ENCODE data around the gene STK24.
"Not testable (repeated sequence)": the region's sequence is repeated elsewhere in the genome, so short reads cannot be mapped to it uniquely, and the experiment has no call there.

Gene STK24

DNA sequence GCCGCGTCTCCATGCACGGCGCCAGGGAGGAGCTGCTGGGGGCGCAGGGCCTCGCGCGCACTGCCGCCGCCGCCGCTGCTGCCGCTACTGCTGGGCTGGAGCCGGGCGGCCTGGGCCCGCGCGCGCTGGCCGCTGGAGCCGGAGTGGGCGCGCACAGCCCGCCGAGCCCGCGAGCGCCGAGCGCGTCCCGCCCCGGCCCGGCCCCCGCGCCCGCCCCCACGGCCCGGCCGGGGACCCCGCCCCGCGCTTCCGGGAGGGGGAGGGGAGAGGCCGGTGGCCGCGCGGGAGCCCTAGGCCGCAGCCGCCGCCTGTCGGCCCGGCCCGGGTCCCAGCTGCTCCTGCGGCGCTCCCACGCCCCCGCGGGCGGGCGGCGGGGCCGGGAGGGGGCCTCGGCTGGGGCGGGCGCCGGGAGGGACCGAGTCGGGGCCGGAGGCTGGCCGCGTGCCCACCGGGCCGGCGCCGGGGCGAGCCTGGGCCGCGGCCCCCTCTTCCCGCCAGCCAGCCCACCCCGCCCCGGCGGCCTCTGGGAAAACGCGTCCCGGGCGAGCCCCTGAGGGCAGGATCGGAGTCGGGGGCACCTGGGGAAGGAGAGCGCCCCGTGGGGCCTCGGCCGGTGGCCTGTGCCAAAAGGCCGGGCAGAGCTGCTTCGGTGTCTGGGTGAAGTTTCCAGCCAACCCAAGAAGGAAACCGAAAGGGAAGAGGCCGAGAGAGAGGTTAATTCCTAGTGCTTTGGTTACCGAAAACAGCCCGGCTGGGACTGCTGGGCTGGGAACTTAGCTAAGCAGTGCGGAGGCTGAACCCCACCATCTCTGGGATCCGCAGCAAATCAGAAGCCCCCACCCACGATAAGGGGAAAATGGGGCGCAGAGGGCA, at the start of gene STK24:
STK24 (minus strand) TSS at position 145 of the 873 bp plus-strand sequence. CDS start 321 bp downstream, outside the sequence.
- DNase-seq, result peak; percentile 33

GRCh38 chr13:98626298-98626935, 49.5 kb upstream of the STK24 start:
- no peak for DNase-seq

GRCh38 chr13:98624589-98624988, 47.7 kb upstream of the STK24 start:
- not testable (repeated sequence) for DNase-seq

DNA sequence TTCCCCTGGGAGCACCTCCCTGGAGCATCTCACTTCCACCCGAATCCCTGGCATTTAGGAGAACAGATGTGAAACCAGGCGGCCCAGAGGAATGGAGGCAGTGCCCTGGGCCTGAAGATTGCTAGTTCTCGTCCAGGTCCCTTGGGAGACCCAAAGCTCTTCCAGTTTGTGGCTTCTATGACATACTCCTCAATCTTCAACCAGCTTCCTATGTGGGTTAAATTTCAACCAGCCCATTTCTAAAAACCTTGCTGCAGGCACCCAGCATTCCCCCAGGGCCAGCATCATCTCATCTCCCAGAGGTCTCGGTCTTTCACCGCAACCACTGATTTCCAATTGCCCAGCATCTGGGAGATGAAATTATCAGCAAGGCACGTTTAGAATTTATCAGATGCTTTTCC, 46.0 kb upstream of the STK24 start:
- no peak for DNase-seq

- no peak for DNase-seq
Observed at GRCh38 chr13:98619556-98619955, 42.6 kb upstream of the STK24 start.

DNA sequence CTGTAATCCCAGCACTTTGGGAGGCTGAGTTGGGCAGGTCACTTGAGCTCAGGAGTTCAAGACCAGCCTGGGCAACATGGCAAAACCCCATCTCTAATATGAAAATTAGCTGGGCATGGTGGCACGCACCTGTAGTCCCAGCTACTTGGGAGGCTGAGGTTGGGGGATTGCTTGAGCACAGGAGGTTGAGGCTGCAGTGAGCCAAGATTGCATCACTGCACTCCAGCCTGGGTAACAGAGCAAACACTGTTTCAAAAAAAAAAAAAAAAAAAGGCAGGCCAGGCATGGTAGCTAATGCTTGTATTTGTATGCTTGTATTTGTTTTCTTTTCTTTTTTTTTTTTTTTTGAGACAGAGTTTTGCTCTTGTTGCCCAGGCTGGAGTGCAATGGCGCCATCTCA, 38.7 kb upstream of the STK24 start:
- not testable (repeated sequence) for DNase-seq

DNA sequence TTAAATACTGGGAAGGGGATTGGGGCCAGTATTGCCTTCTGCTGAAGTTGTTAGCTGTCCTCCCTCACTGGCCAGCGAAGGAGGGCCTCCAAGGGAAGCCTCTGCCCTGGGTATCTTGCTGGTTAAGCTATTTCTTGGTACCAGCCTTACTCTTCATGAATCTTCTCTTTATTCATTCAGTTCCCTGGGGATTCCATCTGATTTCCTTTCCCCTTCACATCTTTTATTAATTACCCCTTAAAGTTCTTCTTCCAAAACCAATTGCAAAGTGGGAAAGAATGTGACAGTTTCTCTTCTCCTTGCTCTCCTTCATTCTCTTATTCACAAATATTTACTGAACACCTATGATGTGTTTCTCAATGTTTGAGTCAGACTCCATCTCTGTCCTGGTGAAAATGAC, 36.7 kb upstream of the STK24 start:
- no peak for DNase-seq

GRCh38 chr13:98609756-98610155, 32.8 kb upstream of the STK24 start:
- no peak for DNase-seq

DNA sequence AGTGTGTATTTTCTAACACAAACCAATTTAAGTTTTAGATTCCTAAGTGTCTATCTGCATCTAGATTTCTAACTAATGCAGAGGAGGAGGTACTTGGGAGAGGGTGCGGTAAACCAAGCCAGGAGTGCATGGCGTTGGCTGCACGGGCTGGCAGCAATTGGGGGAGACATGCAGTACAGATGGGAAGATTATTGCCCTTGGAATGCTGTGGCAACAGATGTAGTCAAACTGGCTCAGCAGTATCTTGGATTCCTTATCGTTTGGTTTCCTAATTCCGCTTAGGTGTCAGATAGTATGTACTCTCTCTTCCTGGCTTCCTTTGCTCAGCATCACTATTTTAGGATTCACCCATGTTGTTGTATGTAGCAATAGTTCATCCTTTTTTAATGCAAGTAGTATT, 29.4 kb upstream of the STK24 start:
- DNase-seq, result no peak

DNA sequence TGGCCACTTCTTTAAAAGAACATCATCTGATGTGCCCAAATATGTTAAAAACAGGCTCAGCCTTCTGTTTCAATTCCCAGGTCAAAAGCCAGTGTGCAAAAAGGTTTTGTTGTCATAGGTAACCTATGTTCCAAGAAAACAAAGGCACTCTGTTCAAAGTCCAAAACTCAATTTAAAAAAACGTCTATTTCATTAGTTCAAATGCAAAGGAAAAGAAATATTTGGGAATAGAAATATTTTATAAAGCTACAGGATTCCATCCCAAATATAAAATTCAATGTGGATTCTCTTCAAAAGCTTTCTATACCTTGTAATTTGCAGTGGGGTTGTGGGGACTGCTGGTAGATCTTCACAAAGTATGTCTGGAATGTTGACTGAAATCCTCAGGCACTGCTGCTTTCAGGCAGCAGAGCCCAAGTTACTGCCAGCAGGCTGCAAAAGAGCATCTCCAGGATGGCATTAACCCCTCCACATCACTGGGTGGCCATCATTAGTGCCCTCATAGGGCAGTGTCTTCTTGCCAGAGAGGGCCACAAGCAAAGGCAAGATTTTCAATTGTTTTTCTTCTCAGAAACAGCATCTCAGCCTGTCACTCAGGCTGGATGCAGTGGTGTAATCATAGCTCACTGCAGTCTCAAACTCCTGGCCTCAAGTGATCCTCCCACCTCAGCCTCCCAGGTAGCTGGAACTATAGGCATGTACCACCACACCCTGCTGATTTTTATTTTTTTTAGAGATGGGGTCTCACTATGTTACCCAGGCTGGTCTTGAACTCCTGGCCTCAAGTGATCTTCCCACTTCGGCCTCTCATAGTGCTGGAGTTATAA, 22.8 kb upstream of the STK24 start:
- no peak for DNase-seq

- no peak for DNase-seq
Observed at GRCh38 chr13:98598043-98598442, 21.1 kb upstream of the STK24 start.

DNA sequence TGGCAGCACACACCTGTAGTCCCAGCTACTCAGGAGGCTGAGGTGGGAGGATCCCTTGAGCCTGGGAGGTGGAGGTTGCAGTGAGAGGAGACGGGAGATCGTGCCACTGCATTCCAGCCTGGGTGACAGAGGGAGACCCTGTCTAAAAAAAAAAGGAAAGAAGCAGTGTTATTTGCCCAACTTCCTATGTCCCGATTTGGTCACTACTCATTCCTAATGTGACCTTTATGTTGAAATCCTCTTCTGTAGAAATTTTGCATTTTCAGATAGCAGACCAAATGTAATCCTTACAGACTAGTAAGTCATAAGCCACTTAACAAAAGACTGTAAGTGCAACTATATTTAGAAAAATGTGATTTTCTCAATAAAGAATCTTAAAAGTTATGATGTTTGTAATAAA, 18.2 kb upstream of the STK24 start:
- no peak for DNase-seq

DNA sequence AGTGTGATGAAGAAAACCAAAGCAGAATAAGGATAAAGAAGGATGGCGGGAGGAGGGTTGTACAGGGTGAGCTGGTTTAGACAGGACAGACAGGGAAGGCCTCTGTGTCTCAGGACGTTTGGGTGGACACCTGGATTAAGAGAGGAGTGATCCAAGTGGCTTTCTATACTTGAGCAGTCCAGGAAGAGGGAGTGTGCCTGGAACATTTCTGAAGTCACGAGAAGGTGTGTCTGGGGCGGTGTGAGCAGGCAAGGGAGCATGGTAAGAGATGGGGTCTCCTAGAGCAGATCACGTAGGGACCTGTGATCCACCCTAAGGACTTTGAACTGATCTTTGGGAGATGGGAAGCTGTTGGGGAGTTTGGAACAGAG, 15.4 kb upstream of the STK24 start:
- DNase-seq, result no peak

DNA sequence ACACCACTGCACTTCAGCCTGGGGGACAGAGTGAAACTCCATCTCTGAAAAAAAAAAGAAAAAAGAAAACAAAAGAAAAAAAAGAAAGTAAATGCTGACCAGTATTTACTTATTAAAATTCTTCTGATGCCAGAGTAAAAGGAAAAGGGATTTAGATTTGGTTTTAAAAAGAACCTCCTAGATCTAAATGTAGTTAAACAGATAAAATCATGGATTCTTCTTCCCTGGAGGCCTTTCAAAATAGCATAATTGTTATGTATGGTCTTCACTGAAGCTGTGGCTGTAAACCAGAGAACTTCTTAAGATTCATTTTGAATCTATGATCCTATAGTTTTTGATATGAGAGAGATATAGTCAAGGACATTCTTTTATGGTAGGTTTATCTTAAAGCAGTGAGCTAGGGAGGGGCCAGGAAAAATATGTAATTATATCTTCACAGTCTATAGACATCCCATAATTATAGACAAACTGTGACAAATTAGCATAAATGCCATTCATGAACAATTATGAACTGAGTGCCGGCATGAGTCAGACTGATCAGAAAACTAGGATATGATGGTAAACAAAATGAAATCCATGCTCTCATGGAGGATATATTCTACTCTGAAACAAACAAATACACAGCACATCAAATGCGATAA, 14.9 kb upstream of the STK24 start:
- no peak for DNase-seq

GRCh38 chr13:98590471-98590870, 13.6 kb upstream of the STK24 start:
- DNase-seq, result not testable (repeated sequence)

GRCh38 chr13:98589516-98589915, 12.6 kb upstream of the STK24 start:
- DNase-seq, result not testable (repeated sequence)

DNA sequence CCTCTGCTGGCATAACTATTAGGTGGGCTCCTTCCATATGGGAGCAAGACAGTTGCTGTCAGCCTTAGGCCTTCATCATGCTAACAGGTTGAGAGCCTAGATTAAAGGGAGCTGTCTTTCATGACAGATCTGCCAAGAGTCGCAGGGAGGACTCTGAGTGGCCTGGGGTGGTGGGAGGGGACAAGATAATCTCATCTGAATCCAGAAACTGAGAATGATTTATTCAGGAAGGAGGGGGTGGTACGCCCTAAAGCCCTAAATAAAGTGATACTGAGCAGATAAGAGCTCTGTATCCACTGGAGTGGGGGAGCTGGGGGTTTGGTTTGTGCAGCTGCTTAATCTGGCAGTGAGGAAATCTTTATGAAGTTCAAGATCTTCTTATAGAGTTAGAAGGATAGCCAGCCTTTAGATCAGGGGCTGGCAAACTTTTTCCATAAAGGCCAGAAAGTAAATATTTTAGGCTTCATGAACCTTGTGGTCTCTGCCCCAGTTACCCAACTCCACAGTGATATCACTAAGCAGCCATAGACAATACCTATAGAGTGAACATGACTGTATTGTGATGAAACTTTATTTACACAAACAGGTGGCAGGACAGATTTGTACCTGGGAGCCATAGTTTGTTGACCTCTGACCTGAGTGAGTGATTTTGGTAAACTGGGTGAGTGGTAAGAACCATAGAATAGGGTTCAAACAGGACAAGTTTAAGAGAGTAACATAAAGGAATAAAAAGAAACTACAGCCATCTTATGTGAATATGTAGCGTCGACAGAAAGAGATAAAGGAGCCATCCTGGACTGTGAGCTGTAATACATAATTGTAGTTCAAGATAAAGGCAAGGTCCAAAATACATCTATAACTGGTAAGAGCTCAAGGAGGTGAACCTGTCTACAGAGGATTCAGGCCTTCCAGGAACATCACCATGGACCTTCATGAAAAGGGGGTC, 9.8 kb upstream of the STK24 start:
- no peak for DNase-seq

GRCh38 chr13:98585946-98586345, 9.0 kb upstream of the STK24 start:
- no peak for DNase-seq

DNA sequence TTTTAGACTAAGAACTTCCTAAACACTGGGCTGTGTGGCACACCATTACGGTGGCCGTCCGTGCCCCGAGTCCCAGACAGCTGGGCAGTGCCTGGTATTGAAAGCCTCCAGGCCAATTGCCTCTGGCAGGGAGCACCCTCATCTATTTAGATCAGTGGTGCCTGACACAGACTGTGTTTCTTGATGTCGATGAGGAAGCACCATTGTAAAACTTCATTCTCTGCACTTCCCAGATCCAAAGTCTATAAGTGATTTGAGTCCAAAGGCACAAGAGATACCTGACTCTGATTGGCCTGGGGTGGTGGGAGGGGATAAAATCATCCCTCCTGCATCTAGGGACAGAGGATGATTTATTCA, 8.5 kb upstream of the STK24 start:
- no peak for DNase-seq

DNA sequence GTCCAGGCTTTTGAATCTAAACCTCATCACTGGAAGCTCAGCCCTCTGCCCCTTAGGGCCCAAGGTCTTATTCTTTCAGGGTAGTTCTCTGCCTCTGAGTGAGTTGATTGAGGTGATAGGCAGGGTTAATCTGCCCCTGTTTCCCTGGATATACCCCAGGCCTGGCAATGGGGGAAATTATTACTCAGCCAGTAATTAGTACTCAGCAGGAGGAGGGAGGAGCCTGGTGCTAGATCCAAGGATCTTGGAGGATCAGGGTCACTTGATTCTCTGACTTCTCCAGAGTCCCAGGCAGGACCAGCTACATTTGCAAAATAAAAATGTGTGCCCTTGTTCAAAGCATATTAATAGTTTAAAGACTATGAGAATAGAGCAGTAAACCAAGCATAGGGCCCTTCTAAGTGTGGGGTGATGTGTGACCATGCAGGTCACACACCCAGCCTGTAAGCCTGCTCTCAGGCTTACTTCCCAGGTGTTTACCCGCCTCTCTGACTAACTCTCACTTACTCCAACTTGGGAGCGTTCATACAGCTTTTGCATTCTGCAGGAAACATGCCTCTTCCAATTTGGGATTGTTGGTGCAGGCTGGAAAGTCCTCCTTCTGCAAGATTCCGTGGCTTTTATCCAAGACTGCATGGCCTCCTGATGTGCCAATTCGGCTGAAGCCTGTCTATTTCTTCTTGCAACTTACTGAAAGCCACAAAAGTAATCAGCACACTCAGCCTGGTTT, 7.9 kb upstream of the STK24 start:
- DNase-seq, result no peak

- DNase-seq, result no peak
Observed at GRCh38 chr13:98582947-98583346, 6.0 kb upstream of the STK24 start.
